NCI-H2081 (cell line): Measurements from ENCODE around the gene GIPC2.

Experiments used
- DNase-seq, 2 experiments: peaks; one replicate each; lab custom pipeline; 2025; lab: John Stamatoyannopoulos, UW

The GIPC2 gene

GRCh38 chr1:78146205-78146771, 100.5 kb downstream of the GIPC2 start:
- no peak for DNase-seq

GRCh38 chr1:78147031-78147430, 101.3 kb downstream of the GIPC2 start:
- no peak for DNase-seq

GRCh38 chr1:78153092-78153736, 107.4 kb downstream of the GIPC2 start:
- DNase-seq: no peak

GRCh38 chr1:78155121-78155520, 109.4 kb downstream of the GIPC2 start:
- DNase-seq: no peak

DNA sequence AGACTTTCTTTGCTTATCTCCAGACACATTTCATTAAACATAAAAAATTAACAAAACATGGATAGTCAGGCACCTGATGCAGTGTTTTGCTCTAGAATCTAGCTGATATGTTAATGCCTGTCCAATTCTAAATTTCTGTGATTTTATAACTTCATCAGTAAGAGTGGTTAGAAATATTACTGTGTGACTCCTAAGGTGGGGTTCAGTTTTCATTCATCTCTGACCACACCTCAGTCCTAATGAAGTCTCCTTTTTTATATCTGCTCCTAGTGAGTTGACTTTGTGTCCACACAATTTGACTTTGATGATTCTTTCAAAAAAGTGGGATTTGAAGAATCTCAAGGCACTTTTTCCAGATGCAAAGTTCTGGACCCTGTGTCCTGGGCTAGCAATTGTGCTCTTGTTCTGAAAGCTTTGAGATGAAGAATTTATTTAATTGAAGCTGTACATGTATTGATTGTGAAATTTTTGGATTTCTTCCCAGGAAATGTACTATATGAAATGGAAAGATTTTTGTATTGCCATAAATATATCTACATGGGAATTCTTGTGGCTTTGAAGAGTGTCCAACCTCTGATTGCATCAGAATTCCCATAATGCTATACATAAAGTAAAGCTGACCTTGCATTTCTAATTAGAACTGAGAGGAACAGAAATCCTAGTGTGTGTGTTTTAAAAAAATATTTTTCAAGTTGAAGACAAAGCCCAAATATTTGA, 111.2 kb downstream of the GIPC2 start:
- DNase-seq: no peak

- DNase-seq: no peak
Observed at GRCh38 chr1:78165816-78166215, 120.0 kb downstream of the GIPC2 start.

DNA sequence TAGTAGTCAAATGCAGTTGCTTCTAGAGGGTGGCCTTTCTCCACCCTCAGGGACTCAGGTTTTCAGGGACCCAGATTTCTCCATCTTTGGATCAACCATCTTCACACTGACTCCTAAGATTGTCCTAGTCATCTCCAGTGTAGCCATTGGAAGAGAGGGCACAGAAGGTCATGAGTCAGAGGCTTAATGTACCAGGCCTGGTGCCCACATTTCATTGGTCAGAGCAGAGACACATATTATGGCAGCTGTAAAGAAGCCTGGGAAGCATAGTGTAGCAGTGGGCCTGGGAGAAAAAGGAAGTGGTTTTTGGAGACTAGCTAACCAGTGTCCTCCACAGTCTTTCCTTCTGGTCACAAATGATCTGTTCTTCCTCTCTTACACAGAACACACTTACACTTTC, 122.5 kb downstream of the GIPC2 start:
- DNase-seq: no peak

DNA sequence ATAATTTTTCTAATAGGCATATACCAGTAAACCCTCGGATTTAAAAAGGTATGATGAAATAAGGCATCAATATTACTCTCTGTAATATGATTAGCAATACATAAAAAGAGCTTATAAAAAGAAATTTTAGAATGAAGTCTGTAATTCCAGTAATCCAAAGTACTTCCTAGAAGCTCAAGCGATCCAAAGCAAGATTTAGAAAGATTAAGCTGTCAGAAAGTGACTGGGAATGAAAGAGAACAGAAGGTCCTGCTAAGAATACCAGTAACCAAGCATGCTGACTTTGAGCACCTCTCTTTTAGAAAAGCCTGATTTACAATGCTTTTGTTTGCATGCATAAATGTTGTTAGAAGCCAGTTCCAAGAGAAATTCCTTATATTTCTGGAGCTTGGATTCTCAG, 125.1 kb downstream of the GIPC2 start:
- no peak for DNase-seq

DNA sequence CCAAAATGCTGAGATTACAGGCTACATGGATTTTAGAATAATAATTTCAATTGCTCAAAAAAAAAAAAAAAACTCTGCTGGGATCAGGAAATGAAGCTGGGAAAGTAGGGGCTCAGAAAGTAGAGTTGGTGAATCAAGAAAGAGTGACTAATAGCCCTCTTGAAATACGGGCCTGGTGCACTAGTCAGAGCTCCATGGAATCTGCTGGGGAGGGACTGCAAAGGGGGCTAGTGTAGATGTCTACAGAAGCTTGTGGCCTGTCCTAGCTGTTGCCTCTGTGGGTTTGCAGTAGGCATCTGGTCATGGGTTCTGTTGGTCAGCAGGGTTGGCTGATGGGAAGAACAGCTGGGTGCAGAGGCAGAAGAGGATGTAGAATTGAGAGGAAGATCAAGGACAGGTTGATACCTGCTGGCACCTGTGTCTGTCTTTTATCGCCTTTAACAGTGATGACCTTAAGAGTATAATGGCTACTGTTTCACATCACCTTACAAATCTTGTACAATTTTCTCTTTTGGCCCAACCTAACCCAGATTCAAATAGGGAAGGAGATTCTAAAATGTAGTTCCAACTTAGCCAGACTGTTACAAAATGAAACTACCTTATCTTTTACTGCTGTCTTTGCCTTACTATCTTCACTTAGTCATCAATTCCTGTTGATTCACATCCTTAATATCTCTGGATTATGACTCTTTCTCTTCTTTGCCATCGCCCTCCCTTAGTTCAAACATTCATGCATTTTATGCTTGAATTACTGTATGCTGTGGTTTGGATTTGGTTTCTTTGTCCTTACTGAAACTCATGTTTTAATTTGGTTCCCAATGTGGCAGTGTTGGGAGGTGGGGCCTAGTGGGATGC, 126.2 kb downstream of the GIPC2 start:
- no peak for DNase-seq

DNA sequence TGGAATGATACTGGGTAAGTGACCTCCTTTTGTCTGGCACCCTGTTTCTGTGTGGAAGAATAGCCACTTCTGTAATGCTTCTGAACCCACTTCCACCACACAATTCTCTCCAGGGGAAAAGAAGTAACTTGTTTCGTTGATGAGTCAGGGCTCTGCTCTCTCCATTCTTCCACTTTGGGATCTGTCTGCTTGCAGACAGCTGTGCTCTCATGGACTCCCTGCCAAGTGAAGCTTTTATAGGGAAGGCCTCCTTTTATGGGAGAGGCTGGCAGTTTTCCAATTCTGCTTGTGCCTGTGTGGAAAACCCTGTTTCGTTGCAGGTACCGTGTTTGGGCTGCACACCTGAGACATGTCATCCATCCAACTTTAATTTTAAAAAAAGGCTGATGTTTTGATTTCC, 130.7 kb downstream of the GIPC2 start:
- peak; percentile 35 to 70 for DNase-seq

DNA sequence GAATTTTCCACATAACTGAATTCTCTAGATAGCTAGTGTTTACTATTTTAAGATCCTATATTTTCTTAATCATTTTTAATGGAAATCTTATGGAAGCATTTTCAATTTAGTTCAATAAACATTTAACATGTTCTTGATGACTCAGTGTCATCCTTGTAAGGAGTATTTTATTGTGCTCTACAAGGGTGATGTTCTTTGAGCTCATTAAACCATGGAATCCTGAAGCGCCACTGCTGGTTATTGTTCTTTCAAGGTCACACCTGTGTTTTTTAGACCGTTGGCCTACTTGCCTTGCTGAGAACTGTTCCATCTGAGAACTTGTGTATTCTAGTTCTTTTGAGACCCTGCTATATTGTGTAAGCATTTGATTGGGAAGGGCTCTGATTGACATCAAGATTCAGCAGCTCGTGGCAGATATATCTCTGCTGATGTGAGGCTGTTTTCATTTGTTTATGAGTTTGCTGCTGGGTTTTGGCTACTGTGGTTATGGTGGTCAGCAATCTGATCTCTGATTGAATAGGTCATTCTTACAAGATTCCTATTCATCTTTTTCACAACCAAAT, 132.0 kb downstream of the GIPC2 start:
- no peak for DNase-seq

- DNase-seq: no peak
Observed at GRCh38 chr1:78178816-78179215, 133.1 kb downstream of the GIPC2 start.

- no peak for DNase-seq
Observed at GRCh38 chr1:78184460-78185072, 138.8 kb downstream of the GIPC2 start.
